ENCODE measurements around the gene POLD3. TPM values are rescaled to one million over a fixed set of nuclear protein-coding genes. Genes with fewer than 3 reads are reported as not detected.
A peak's percentile ranks its signal among the peaks of the same experiment; 100 is the strongest.

POLD3 gene
- polyA plus RNA-seq, 2 of the 4 experiments (the other 2 are of a cell fraction) = 20.7 to 36.3 TPM

GRCh38 chr11:74681686-74682651 lies 89.6 kb downstream of the POLD3 start:
- CTCF ChIA-PET = interaction anchor here (0.6 to 20.4 kb wide), 7 partner anchors 18 to 58 kb away, joined by 3 to 281 read pairs (median 3); no protein-coding TSS in a partner anchor

GRCh38 chr11:74682731-74683278 lies 90.4 kb downstream of the POLD3 start:
- H3K4me1 ChIP-seq = peaks cover 42% of the 10 kb centered on the region
- FAIRE-seq = no peak
- DNase-seq (ENCODE audit: low read depth in 1 of 2, low spot score in 1 of 2) = no peak
- H3K4me3 ChIP-seq = no peak overlapping the region
- ChIA-PET POLR2A (interaction anchor here (1.5 kb wide), 1 partner anchor 10 kb away, joined by 4 read pairs; no protein-coding TSS in a partner anchor), CTCF (interaction anchor here (0.8 to 20.4 kb wide), 4 partner anchors 17 to 57 kb away, joined by 3 to 281 read pairs (median 4); no protein-coding TSS in a partner anchor)
- H3K4me2 ChIP-seq = no peak overlapping the region
- 97% methylated on average over 14 of the region's 14 CpGs for WGBS (ENCODE audit: missing lambda C conversion rate)
- TF ChIP-seq TFCP2L1 (CRISPR knock-in tag; IDR thresholded peaks at IDR 0.05) = no peak
- no peak for TF ChIP-seq POLR2A (IDR thresholded peaks at IDR 0.05; ENCODE audit: low read length)
- peak overlapping the region; percentile 56 to 88; a peak in 4 of 6 replicates for H3K27ac ChIP-seq
- H3K9me3 ChIP-seq = no peaks in the 10 kb centered on the region
- ATAC-seq = no peak

More at GRCh38 chr11:74681686-74682651, 89.6 kb downstream of the POLD3 start:
- Histone ChIP-seq H3K4me3 (no peak overlapping the region), H3K27ac (peak overlapping the region; percentile 56 to 88), H3K4me2 (peak overlapping the region; percentile 43), H3K4me1 (peaks cover 40% of the 10 kb centered on the region), H3K9me3 (no peaks in the 10 kb centered on the region)
- TF ChIP-seq E2F6 (IDR thresholded peaks at IDR 0.05; ENCODE audit: borderline replicate concordance, low read depth) (no peak), CBX8 (IDR thresholded peaks at IDR 0.05) (no peak), ATOH8 (CRISPR knock-in tag; IDR thresholded peaks at IDR 0.05; ENCODE audit: low read depth) (no peak), GATA3 (IDR thresholded peaks at IDR 0.05; ENCODE audit: borderline replicate concordance) (no peak), NPAS2 (CRISPR knock-in tag; IDR thresholded peaks at IDR 0.05; ENCODE audit: borderline replicate concordance) (no peak)
- DNase-seq (ENCODE audit: low read depth in 1 of 2, low spot score in 1 of 2) (no peak), FAIRE-seq (no peak), ATAC-seq (peak in 1 of 2 experiments; percentile 55; a peak in 3 of 6 replicates)
- POLR2A ChIA-PET = interaction anchor here (1.5 kb wide), 1 partner anchor 9 kb away, joined by 4 read pairs; no protein-coding TSS in a partner anchor
- WGBS (ENCODE audit: missing lambda C conversion rate) = 55% methylated on average over 9 of the region's 12 CpGs

DNA sequence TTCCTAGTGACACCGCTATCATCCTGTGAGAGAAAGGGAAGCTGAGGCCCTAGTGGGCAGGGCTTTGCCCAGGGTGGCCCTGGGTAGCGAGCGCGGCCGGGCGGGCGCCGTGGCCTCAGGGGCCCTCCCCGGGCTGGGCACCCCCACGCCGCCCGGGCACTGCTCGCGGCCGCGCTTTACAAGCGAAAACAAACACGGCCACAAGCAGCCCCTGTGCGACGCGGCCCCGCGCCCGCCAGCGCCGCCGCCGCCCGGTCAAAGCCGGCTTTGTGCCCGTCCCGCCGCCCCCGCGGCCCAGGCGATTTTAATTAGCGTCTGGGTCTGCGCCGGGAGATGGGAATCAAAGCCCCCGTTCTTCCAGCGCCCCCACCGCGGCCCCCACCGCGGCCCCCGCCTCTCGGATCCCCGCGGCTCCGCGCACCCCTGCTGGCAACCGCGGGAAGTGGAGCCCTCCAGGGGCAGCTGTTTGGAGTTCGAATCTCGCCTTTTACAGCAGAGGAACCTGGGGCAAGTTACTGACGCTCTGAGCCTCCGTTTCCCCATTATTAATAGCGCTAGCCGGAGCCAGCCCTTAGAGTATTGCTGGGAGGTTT lies 91.0 kb downstream of the POLD3 start:
- DNase-seq (ENCODE audit: low read depth in 1 of 2, low spot score in 1 of 2) (no peak), FAIRE-seq (no peak), ATAC-seq (no peak)
- peak overlapping the region in 1 of 2 experiments; percentile 88; a peak in 2 of 6 replicates for H3K27ac ChIP-seq
- peaks cover 47% of the 10 kb centered on the region for H3K4me1 ChIP-seq
- no peaks in the 10 kb centered on the region for H3K9me3 ChIP-seq
- 92% methylated on average over 46 of the region's 59 CpGs for WGBS (ENCODE audit: missing lambda C conversion rate)
- H3K4me2 ChIP-seq = no peak overlapping the region
- H3K4me3 ChIP-seq = no peak overlapping the region
- ChIA-PET CTCF (interaction anchor here (1.4 to 20.4 kb wide), 2 partner anchors 17 to 48 kb away, joined by 3 to 281 read pairs; no protein-coding TSS in a partner anchor), POLR2A (no interaction called here)
- TF ChIP-seq EP300 (IDR thresholded peaks at IDR 0.05) = no peak
- no peak for TF ChIP-seq RNF2 (IDR thresholded peaks at IDR 0.05; ENCODE audit: borderline replicate concordance, low read depth)
- TF ChIP-seq E2F6 (IDR thresholded peaks at IDR 0.05; ENCODE audit: borderline replicate concordance, low read depth) = no peak
- no peak for TF ChIP-seq JUN (IDR thresholded peaks at IDR 0.05)
- no peak for TF ChIP-seq CBX2 (IDR thresholded peaks at IDR 0.05; ENCODE audit: borderline replicate concordance, low read depth)
- TF ChIP-seq CHD4 (IDR thresholded peaks at IDR 0.05; ENCODE audit: borderline replicate concordance) = no peak
- no peak for TF ChIP-seq HOXB5 (CRISPR knock-in tag; IDR thresholded peaks at IDR 0.05)
- no peak for TF ChIP-seq NPAS2 (CRISPR knock-in tag; IDR thresholded peaks at IDR 0.05; ENCODE audit: borderline replicate concordance)
- TF ChIP-seq ATOH8 (CRISPR knock-in tag; IDR thresholded peaks at IDR 0.05; ENCODE audit: low read depth) = no peak
- no peak for TF ChIP-seq RARB (CRISPR knock-in tag; IDR thresholded peaks at IDR 0.05)
- TF ChIP-seq RFX5 (IDR thresholded peaks at IDR 0.05) = no peak
- no peak for TF ChIP-seq MYC (IDR thresholded peaks at IDR 0.05; ENCODE audit: borderline replicate concordance, low read length)
- TF ChIP-seq RCOR1 (IDR thresholded peaks at IDR 0.05; ENCODE audit: low read depth, low read length) = no peak
- no peak for TF ChIP-seq REST (IDR thresholded peaks at IDR 0.05)
- TF ChIP-seq CHD2 (IDR thresholded peaks at IDR 0.05; ENCODE audit: low read length, partially characterized antibody) = no peak
- no peak for TF ChIP-seq JUNB (IDR thresholded peaks at IDR 0.05)

Measured in A549 (cell line).